Testis (tissue), 3 donors: ENCODE measurements around the gene ZCCHC14. TPM values are rescaled to one million over a fixed set of nuclear protein-coding genes. Genes with fewer than 3 reads are reported as not detected.
A peak's percentile ranks its signal among the peaks of the same experiment; 100 is the strongest.
"Not testable (repeated sequence)": the region's sequence is repeated elsewhere in the genome, so short reads cannot be mapped to it uniquely, and the experiment has no call there.

Experiments used
- DNase-seq: peaks from one replicate; pipeline ENCODE4 v3.0.0-alpha.2; 2019
- H3K27ac ChIP-seq, 2 donors: fragments of 200-600 bp; sonication (generic); one replicate each; pipeline ENCODE4 v1.5.1; 2019
- H3K27me3 ChIP-seq: fragments of 200-600 bp; sonication (generic); one replicate; pipeline ENCODE4 v1.5.1; 2019
- H3K36me3 ChIP-seq: fragments of 200-600 bp; sonication (generic); one replicate; pipeline ENCODE4 v1.5.1; 2017; ENCODE audit warnings: low read depth; ENCODE audit errors: missing control alignments
- H3K4me1 ChIP-seq: fragments of 200-600 bp; sonication (generic); one replicate; pipeline ENCODE4 v1.5.1; 2019
- H3K4me3 ChIP-seq, 2 donors: fragments of 200-600 bp; sonication (generic); one replicate each; pipeline ENCODE4 v1.5.1; 2017 to 2019
- H3K9me3 ChIP-seq: fragments of 200-600 bp; sonication (generic); one replicate; pipeline ENCODE4 v1.5.1; 2017
- POLR2A ChIP-seq: fragments of 450-650 bp; IDR thresholded peaks from one replicate; pipeline ENCODE4 v1.6.1; 2017; ENCODE audit warnings: antibody characterized with exemption, mild to moderate bottlenecking, moderate library complexity
- WGBS, 2 donors: methylation state at CpG; one replicate each; pipeline ENCODE4 v1.1.5; 2018; 5-methylcytosine and 5-hydroxymethylcytosine counted together
- intact Hi-C: fragments of 100-400 bp; cut with DNase I; formaldehyde crosslinking; loops from one replicate; pipeline ENCODE4 v1.15.1; 2023; ENCODE audit warnings: low total_unique reads
- polyA plus RNA-seq: library from polyadenylated mRNA; stranded (reverse); fragments of 350-450 nt; fragmentation: Illumina TruSeq; extraction: RNeasy Lipid Tissue Mini Kit (QIAGEN cat#74804); gene quantifications from one replicate; pipeline ENCODE4 v1.2.3, GENCODE V29; 2014; ENCODE audit warnings: low read depth, low replicate concordance; ENCODE audit not compliant: insufficient read depth
- total RNA-seq, 2 donors: library from RNA; depleted of rRNA; stranded (reverse); fragments of >200 nt; gene quantifications; one replicate each; pipeline ENCODE4 v1.2.3, GENCODE V29; 2016
- TF ChIP-seq, protein P1 (sequence below), 3 experiments: fragments of 450-650 bp in 2 of 3; fragments of 200-600 bp in 1 of 3; sonication (generic) in 1 of 3; IDR thresholded peaks; one replicate each; pipeline ENCODE4 v1.5.1; 2016 to 2019; ENCODE audit warnings: antibody characterized with exemption in 3 of 3, mild to moderate bottlenecking in 2 of 3, moderate library complexity in 1 of 3

ZCCHC14 gene
- total and polyA plus RNA-seq, 3 donors from 2014 or later, result 82.3 to 130 (median 94.0) TPM

DNA sequence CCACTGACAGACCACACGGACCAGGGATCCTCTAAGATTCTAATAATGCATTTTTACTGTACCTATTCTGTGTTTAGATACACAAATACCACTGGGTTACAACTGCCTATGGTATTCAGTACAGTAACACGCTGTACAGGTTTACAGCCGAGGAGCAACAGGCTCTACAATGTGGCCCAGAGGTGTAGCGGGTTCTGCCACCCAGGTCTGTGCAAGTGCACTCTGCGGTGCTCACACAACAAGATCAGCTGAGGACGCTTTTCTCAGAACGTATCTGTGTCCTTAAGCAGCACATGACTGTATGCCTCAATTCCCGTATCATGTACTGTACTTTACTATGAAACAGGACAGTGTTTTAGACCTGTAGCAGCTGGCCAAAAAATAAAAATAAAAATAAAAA, 6.5 kb downstream of the ZCCHC14 start:
- intact Hi-C loops, result no loop called here
- WGBS, 2 donors, result 64 to 74% methylated on average over 8 of the region's 8 CpGs

DNA sequence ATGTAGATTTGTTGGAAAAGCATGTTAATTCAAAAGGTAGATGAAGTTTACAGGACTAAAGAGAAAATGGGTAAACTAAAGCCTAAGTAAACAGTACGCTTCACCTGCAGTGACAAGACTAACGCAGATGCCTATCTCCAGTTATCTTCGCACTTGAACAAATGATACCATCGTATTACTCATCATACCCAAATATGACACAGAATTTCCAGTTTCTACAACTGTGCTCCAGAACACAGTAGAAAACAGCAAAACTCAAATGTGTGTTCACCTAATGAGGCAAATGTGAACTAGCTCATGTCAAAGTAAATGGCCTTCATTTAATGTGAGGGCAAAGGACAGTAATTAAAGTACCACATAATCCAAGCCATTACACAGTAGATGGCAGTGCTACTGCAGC, 7.0 kb downstream of the ZCCHC14 start:
- H3K27me3 ChIP-seq, H3K9me3 ChIP-seq, intact Hi-C loops, DNase-seq, H3K27ac ChIP-seq, H3K36me3 ChIP-seq, H3K4me3 ChIP-seq: not testable (repeated sequence)
- peaks cover 53% of the 10 kb centered on the region for H3K4me1 ChIP-seq
- WGBS, 2 donors, result 82 to 83% methylated on average over 4 of the region's 4 CpGs

More for the DNA sequence above, 6.5 kb downstream of the ZCCHC14 start:
- H3K36me3 ChIP-seq, result no peaks in the 10 kb centered on the region
- no peaks in the 10 kb centered on the region for H3K27me3 ChIP-seq
- H3K4me1 ChIP-seq, result peaks cover 58% of the 10 kb centered on the region
- no peak for DNase-seq
- no peaks in the 10 kb centered on the region for H3K9me3 ChIP-seq
- H3K4me3 ChIP-seq, result no peak overlapping the region
- no peak overlapping the region for H3K27ac ChIP-seq
- TF ChIP-seq, protein P1, sequence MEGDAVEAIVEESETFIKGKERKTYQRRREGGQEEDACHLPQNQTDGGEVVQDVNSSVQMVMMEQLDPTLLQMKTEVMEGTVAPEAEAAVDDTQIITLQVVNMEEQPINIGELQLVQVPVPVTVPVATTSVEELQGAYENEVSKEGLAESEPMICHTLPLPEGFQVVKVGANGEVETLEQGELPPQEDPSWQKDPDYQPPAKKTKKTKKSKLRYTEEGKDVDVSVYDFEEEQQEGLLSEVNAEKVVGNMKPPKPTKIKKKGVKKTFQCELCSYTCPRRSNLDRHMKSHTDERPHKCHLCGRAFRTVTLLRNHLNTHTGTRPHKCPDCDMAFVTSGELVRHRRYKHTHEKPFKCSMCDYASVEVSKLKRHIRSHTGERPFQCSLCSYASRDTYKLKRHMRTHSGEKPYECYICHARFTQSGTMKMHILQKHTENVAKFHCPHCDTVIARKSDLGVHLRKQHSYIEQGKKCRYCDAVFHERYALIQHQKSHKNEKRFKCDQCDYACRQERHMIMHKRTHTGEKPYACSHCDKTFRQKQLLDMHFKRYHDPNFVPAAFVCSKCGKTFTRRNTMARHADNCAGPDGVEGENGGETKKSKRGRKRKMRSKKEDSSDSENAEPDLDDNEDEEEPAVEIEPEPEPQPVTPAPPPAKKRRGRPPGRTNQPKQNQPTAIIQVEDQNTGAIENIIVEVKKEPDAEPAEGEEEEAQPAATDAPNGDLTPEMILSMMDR (IDR thresholded peaks at IDR 0.05), result no peak
- no peak for TF ChIP-seq POLR2A

DNA sequence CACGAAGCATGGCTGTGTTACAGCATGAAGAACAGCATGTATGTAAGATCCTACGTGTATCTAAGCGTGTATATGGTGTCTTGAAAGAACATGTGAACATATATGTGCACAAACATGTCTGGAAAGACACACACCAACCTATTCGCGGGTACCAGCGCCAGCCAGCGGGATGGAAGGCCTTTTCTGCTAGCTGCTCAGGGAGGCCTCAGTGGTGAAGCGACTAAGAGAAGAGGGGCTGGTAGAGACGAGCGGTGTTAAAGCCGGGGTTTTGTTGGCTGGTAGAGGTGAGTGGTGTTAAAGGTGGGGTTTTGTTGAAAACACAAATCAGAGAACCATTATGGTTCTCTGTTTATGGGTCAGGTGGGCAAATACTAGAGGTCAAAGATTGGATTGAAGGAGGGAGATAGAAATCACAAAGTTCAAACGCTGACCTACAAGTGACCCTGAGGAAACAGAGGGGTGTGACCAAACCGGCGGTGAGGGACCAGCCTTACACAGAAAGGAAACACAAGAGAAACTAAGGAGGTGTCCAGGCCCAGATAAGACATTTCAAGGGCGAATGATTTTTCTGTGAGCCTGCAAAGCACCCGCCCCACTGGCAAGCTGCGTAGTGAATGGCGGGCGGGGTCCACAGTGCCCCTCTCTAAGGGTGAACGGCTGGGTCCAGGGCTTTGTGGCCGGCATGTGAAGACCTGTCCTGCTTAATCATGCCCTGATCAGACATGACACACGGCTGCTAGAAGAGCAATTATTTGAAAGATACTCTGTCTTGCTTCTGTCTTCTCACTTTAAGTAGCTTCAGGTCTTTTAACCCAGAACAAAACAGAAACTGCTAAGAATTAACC, 8.1 kb downstream of the ZCCHC14 start:
- TF ChIP-seq POLR2A, result no peak
- TF ChIP-seq, protein P1 (IDR thresholded peaks at IDR 0.05), result no peak
- DNase-seq, result no peak
- Histone ChIP-seq H3K4me1 (peaks cover 43% of the 10 kb centered on the region), H3K4me3 (no peak overlapping the region), H3K9me3 (no peaks in the 10 kb centered on the region), H3K27me3 (no peaks in the 10 kb centered on the region), H3K36me3 (no peaks in the 10 kb centered on the region), H3K27ac (no peak overlapping the region)
- intact Hi-C loops, result no loop called here
- 63 to 73% methylated on average over 19 to 21 of the region's 22 CpGs for WGBS, 2 donors

DNA sequence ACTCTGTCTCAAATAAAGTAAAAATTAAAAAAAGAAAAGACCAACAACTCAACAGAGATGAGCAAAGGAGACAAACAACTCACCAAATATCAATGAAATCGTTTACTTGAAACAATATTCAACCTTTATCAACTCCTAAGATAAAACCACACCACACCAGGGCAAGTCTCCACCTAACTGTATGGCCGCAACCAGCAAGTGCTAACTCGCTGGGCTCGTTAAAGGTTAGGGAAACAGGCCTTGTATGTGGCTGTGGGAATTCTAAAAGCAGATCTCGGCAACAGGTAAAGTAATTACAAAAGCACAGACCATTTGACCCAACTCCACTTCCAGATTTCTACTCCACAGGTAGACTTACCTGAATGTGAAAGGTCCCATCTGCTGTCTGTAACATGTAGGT, 9.3 kb downstream of the ZCCHC14 start:
- Histone ChIP-seq H3K4me1 (peaks cover 31% of the 10 kb centered on the region), H3K27ac (no peak overlapping the region), H3K4me3 (no peak overlapping the region), H3K27me3 (no peaks in the 10 kb centered on the region), H3K36me3 (no peaks in the 10 kb centered on the region), H3K9me3 (no peaks in the 10 kb centered on the region)
- 74 to 76% methylated on average over 5 of the region's 5 CpGs for WGBS, 2 donors
- TF ChIP-seq POLR2A, result no peak
- TF ChIP-seq, protein P1 (IDR thresholded peaks at IDR 0.05), result no peak
- DNase-seq, result no peak
- intact Hi-C loops, result no loop called here

DNA sequence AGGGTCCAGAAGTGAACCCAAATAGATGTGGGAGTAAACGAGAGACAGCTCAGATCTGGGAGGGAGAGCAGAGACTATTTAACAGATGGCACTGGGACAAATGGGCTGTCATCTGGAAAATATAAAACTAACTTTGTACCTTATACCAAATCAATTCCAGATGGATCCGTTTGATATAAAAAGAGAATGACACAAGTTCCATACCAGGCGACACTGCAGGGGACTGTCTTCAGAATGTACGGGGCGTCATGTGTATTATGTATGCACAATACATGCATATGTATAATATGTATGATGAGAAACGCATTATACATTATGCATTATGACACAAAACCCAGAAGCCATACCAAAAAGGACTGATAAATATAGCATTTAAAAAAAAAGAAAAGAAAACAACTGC, 10.2 kb downstream of the ZCCHC14 start:
- H3K27me3 ChIP-seq, intact Hi-C loops, H3K36me3 ChIP-seq, DNase-seq, H3K27ac ChIP-seq, H3K4me3 ChIP-seq, H3K9me3 ChIP-seq: not testable (repeated sequence)
- 87 to 90% methylated on average over 6 of the region's 6 CpGs for WGBS, 2 donors
- H3K4me1 ChIP-seq, result peaks cover 26% of the 10 kb centered on the region

DNA sequence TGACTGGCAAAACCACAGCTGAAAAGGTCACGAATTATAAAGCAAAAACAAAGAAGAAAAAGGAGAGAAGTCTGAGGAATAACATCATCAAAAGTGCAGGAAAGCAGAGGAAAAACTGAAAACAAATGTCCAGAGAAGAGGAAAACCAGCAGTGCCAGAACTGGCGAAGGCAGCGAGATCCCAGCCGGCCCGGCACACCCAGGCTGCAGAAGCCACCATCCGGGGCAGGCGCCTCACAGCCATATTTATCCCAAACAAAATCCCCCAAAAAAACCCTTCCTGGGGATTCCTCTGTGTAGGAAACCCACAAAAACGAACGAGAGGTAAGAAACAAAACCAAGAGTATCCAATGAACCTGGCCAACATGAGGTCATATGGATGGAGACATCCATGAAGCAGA, 10.6 kb downstream of the ZCCHC14 start:
- Histone ChIP-seq H3K27me3 (no peaks in the 10 kb centered on the region), H3K27ac (no peak overlapping the region), H3K9me3 (no peaks in the 10 kb centered on the region), H3K4me3 (no peak overlapping the region), H3K4me1 (peaks cover 22% of the 10 kb centered on the region), H3K36me3 (no peaks in the 10 kb centered on the region)
- TF ChIP-seq POLR2A, result no peak
- TF ChIP-seq, protein P1 (IDR thresholded peaks at IDR 0.05), result no peak
- intact Hi-C loops, result no loop called here
- 82 to 93% methylated on average over 9 of the region's 9 CpGs for WGBS, 2 donors
- DNase-seq, result no peak

DNA sequence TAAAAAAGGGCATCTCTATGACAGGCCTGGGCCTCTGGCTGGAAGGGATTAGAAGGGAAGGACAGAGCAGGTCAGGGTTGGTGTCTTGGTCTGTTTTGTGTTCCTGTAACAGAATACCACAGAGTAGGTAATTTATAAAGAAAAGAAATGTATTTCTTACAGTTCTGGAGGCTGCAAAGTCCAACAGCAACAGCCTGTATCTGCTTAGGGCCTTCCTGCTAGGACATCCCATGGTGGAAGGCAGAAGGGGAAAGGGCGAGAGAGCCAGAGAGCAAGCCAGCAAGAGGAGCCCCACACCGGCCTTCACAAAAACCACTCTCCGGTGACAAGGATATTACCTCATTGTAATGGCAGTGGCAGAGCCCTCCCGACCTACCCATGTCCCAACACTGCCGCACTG, 11.1 kb downstream of the ZCCHC14 start:
- peaks cover 17% of the 10 kb centered on the region for H3K4me1 ChIP-seq
- H3K27me3 ChIP-seq, DNase-seq, H3K36me3 ChIP-seq, H3K27ac ChIP-seq, H3K4me3 ChIP-seq, intact Hi-C loops, H3K9me3 ChIP-seq: not testable (repeated sequence)
- 94 to 98% methylated on average over 4 to 5 of the region's 5 CpGs for WGBS, 2 donors

DNA sequence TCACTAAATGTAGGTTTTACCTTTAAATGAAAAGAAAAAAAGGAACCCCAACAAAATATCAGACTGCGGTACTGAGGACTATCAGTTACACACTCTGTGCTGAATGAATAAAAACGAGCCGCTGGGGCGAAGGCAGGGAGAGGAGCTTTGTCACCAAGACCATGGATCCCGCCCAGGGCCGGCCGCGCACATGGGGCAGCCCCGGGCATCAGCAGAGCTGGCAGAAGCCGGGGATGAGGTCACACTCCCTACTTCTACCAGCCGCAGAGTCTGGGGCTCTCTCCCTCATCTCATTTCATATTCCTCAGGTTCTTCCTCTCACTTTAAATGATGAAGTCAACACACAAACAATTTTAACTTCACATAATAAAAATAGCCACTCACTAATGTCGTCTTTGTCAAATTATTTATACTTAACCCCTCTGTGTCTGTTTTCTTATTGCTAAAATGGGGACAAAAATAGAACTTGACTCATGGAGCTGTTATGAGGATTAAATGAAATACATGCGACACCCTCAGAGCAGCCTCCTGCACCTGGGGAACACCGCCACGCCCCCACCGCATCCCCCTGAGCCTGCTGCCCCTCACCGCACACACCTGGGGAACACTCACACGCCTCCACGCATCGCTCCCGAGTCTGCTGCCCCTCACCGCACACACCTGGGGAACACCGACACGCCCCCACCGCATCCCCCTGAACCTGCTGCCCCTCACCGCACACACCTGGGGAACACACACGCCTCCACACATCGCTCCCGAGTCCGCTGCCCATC, 15.4 kb downstream of the ZCCHC14 start:
- peak; percentile 57 for DNase-seq

More for the DNA sequence above, 15.4 kb downstream of the ZCCHC14 start:
- H3K36me3 ChIP-seq, H3K27me3 ChIP-seq, H3K27ac ChIP-seq, H3K9me3 ChIP-seq, intact Hi-C loops, H3K4me3 ChIP-seq: not testable (repeated sequence)
- 75 to 80% methylated on average over 30 of the region's 30 CpGs for WGBS, 2 donors
- peaks cover 14% of the 10 kb centered on the region for H3K4me1 ChIP-seq
